GM06990 (cell line): ENCODE data around the gene ZNF594.

Source experiments
- DNase-seq: peaks from one replicate; pipeline ENCODE4 v3.0.0-alpha.2; 2011; ENCODE audit not compliant: insufficient read length; ENCODE audit errors: extremely low read depth
- H3K27me3 ChIP-seq: replicated peaks from 2 replicates; pipeline ENCODE4 v1.6.0; 2011; ENCODE audit warnings: low read length; ENCODE audit not compliant: control insufficient read depth, insufficient read depth
- H3K36me3 ChIP-seq: 2 replicates; pipeline ENCODE4 v1.5.1; 2011; ENCODE audit warnings: low read length; ENCODE audit not compliant: control insufficient read depth, insufficient read depth
- H3K4me3 ChIP-seq: replicated peaks from 2 replicates; pipeline ENCODE4 v1.5.1; 2011; ENCODE audit warnings: low read depth, mild to moderate bottlenecking, control low read depth, low read length
- CTCF ChIP-seq: IDR thresholded peaks from 2 replicates; pipeline ENCODE4 v1.5.1; 2011; ENCODE audit warnings: low read length, control low read depth, mild to moderate bottlenecking, inconsistent platforms; ENCODE audit not compliant: insufficient read depth, poor library complexity, severe bottlenecking

Gene ZNF594

GRCh38 chr17:5194346-5194745 is 2.7 kb upstream of the ZNF594 start:
- H3K36me3 ChIP-seq: peaks cover under 1% of the 10 kb centered on the region
- no peaks in the 10 kb centered on the region for H3K27me3 ChIP-seq
- DNase-seq: no peak
- no peak overlapping the region for H3K4me3 ChIP-seq
- TF ChIP-seq CTCF: no peak

- Histone ChIP-seq H3K36me3 (peaks cover 8% of the 10 kb centered on the region), H3K27me3 (no peaks in the 10 kb centered on the region), H3K4me3 (no peak overlapping the region)
- TF ChIP-seq CTCF: no peak
- no peak for DNase-seq
Measured at GRCh38 chr17:5184288-5184687, 7.4 kb downstream of the ZNF594 start.

- Histone ChIP-seq H3K4me3 (no peak overlapping the region), H3K27me3 (no peaks in the 10 kb centered on the region)
- DNase-seq: no peak
Measured at GRCh38 chr17:5183410-5183793, 8.3 kb downstream of the ZNF594 start.

GRCh38 chr17:5182597-5183409 is 8.9 kb downstream of the ZNF594 start:
- Histone ChIP-seq H3K4me3 (no peak overlapping the region), H3K36me3 (peaks cover 7% of the 10 kb centered on the region), H3K27me3 (no peaks in the 10 kb centered on the region)
- DNase-seq: no peak
- no peak for TF ChIP-seq CTCF

More at GRCh38 chr17:5183410-5183793, 8.3 kb downstream of the ZNF594 start:
- H3K36me3 ChIP-seq: peaks cover 7% of the 10 kb centered on the region
- TF ChIP-seq CTCF: no peak

GRCh38 chr17:5181509-5182305 is 10.0 kb downstream of the ZNF594 start:
- no peak for TF ChIP-seq CTCF
- H3K36me3 ChIP-seq: peaks cover 7% of the 10 kb centered on the region
- DNase-seq: no peak
- H3K27me3 ChIP-seq: no peaks in the 10 kb centered on the region
- H3K4me3 ChIP-seq: no peak overlapping the region
